ENCODE results near the gene MYMX.

DNA sequence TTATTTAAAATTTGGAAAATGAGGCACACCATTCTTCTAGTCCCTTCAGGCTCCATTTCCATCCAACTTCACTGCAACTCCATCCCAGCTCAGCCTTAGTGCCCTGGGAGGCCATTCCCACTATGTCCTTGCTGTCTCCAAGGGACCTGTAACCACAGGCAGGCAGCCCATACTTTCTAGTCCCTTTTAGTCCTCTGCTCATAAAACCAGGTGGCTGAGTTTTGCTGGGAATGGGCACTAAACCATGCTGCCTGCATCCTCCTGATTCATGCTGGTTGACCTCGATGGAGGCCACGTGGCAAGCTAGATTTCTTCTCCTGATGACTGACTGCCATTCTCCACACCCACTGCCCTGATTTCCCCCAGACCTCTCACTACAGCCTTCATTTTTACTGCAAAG lies 27.5 kb upstream of the MYMX start:
- TF ChIP-seq CTCF (IDR thresholded peaks at IDR 0.05) (no peak), POLR2A (IDR thresholded peaks at IDR 0.05) (no peak)

Data from esophagus squamous epithelium (tissue), 4 donors.